Measurements from ENCODE around the gene NEURL2. TPM values are rescaled to one million over a fixed set of nuclear protein-coding genes. Genes with fewer than 3 reads are reported as not detected.

NEURL2 gene
- total and polyA plus RNA-seq, 8 donors = 1.6 to 5.3 (median 2.9) TPM

DNA sequence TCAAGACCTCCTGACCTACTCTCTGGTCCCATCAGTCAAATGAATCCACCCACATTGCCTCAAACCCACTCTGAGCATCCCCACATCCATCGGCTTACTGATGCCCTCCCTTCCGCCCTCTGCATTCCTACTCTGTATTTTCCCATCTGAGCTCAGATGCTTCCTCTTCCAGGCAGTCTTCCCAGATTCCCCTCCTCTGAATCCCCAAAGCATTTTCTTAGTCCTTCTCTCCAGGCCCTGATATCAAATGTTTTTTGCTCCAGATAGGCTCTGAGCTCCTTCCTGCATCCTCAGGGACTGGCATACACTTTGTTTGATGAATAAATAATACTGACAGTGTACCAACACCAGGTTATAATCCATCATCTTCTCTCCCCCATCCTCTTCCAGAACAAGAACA lies 17.1 kb upstream of the NEURL2 start:
- Histone ChIP-seq H3K36me3 (peaks cover 0 to 19% (median 0%) of the 10 kb centered on the region in 3 donors), H3K4me1 (no peaks in the 10 kb centered on the region), H3K27me3 (no peaks in the 10 kb centered on the region), H3K9me3 (no peaks in the 10 kb centered on the region), H3K4me3 (no peak overlapping the region), H3K27ac (no peak overlapping the region)
- DNase-seq = no peak
- intact Hi-C loops (cut with DNase I) = no loop called here
- WGBS, 2 donors = 93 to 98% methylated on average over 2 of the region's 2 CpGs
- no peak for FAIRE-seq
- TF ChIP-seq, protein P1, sequence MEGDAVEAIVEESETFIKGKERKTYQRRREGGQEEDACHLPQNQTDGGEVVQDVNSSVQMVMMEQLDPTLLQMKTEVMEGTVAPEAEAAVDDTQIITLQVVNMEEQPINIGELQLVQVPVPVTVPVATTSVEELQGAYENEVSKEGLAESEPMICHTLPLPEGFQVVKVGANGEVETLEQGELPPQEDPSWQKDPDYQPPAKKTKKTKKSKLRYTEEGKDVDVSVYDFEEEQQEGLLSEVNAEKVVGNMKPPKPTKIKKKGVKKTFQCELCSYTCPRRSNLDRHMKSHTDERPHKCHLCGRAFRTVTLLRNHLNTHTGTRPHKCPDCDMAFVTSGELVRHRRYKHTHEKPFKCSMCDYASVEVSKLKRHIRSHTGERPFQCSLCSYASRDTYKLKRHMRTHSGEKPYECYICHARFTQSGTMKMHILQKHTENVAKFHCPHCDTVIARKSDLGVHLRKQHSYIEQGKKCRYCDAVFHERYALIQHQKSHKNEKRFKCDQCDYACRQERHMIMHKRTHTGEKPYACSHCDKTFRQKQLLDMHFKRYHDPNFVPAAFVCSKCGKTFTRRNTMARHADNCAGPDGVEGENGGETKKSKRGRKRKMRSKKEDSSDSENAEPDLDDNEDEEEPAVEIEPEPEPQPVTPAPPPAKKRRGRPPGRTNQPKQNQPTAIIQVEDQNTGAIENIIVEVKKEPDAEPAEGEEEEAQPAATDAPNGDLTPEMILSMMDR (IDR thresholded peaks at IDR 0.05) = no peak
- no peak for ATAC-seq

DNA sequence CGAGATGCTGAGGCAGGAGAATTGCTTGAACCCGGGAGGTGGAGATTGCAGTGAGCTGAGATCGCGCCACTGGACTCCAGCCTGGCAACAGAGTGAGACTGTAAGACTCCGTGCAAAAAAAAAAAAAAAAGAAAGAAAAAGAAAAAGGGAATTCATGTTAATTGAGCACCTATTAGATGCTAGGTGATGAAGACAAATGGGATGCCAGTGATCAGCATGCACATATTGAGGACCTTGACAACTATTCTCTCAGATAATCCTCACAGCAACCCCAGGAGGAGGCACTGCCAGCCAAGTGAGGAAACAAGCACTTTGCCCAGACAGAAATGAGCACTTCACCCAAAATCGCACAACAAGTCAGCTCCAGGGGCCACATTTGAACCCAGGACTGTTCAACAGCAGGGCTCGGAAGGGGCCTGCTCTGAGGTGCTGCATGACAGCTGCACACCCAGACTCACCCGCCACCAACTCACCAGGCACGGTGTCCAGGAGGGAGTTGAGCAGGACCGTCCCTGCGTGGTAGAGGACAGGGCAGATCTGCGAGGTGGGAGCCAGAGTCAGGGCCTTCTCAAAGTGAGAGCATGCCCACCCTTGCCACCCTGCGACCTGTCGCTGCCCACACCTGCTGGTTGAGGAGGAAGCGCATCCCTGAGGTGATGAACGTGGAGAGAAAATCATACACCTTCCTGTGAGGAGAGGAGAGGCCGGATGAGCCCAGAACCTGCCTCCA lies 16.4 kb upstream of the NEURL2 start:
- ATAC-seq (no peak), FAIRE-seq (no peak), DNase-seq (peak in 1 of 6 donors; percentile 17)
- TF ChIP-seq, protein P1 (IDR thresholded peaks at IDR 0.05) = no peak
- WGBS, 2 donors = 94% methylated on average over 17 of the region's 17 CpGs
- no peaks in the 10 kb centered on the region for H3K27me3 ChIP-seq
- H3K27ac ChIP-seq = no peak overlapping the region
- peaks cover 0 to 19% (median 0%) of the 10 kb centered on the region in 3 donors for H3K36me3 ChIP-seq
- H3K9me3 ChIP-seq = no peaks in the 10 kb centered on the region
- no peak overlapping the region for H3K4me3 ChIP-seq
- H3K4me1 ChIP-seq = no peaks in the 10 kb centered on the region
- intact Hi-C loops (cut with DNase I) = no loop called here

DNA sequence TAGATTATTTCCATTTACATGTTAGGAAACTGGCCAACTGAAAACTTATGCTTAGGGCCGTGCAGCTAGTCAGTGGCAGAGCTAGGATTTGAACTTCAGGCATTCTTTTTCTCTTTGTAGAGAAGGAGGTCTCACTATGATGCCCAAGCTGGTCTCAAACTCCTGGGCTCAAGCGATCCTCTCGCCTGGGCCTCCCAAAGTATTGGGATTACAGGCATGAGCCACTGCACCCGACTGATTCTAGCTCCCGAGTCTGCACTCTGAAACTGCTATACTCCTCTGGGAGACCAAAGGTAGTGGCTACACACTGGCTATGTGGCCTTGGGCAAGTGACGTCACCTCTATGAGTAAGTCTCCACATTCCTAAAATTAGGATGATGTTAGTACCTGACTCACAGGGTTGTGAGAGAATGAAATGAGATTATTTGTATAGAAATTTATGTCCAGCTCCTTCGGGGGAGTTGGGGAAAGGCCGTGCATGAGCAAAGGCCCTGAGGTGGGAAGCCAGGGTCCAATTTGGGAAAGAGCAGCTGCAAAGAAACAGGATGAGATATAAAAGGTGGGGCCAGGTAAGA lies 14.6 kb upstream of the NEURL2 start:
- intact Hi-C loops (cut with DNase I) = no loop called here
- FAIRE-seq (no peak), ATAC-seq (peak in 1 of 4 donors; percentile 43), DNase-seq (no peak)
- no peaks in the 10 kb centered on the region for H3K4me1 ChIP-seq
- 82 to 90% methylated on average over 8 of the region's 8 CpGs for WGBS, 2 donors
- TF ChIP-seq, protein P1 (IDR thresholded peaks at IDR 0.05) = no peak
- no peaks in the 10 kb centered on the region for H3K9me3 ChIP-seq
- no peak overlapping the region for H3K4me3 ChIP-seq
- H3K27ac ChIP-seq = no peak overlapping the region
- no peaks in the 10 kb centered on the region for H3K27me3 ChIP-seq
- H3K36me3 ChIP-seq = peaks cover 0 to 31% (median 0%) of the 10 kb centered on the region in 3 donors

DNA sequence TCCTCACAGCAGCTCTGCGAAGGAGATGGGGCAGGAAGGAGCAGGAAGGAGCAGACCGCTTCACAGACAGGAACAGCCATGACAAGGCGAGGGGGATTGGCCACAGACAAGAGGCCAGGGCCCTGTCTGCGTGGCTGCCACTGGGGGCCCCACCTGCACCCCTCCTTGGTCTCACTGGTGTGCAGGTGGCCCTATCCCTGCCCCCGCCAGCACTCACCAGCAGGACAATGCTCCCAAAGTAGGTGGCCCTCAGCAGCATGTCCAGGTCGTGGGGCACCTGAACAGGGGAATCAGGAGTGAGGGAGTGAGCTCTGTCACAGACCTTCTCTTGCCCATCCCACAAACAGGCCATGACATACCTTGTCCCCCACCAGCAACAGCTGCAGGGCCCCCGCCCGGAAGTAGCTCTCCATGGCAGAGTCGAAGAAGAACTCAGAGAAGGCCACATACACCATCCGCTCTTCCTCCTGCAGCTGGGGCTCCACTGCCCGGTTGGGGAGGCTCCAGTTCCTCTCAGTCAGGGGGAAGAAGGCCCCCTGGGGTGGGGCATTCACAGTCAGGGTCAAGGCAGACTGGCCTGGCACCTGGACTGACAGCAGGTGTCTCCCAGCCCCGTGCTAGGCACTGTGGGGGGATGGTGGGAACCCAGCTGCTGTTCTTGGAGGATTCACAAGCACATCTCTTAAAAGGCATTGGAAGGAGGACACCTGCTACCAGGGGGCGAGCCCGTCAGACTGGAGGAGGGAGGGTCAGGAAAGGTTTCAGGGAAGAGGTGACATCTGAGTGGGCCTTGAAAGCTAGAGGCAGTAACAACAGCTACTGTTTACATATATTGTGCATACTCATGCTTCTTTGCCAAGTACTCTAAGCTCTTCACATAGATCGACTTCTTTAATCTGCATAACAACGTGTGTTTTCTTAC lies 13.8 kb upstream of the NEURL2 start:
- Histone ChIP-seq H3K4me3 (no peak overlapping the region), H3K36me3 (peaks cover 0 to 35% (median 0%) of the 10 kb centered on the region in 3 donors), H3K9me3 (no peaks in the 10 kb centered on the region), H3K27ac (no peak overlapping the region), H3K27me3 (no peaks in the 10 kb centered on the region), H3K4me1 (no peaks in the 10 kb centered on the region)
- DNase-seq (no peak), FAIRE-seq (no peak), ATAC-seq (no peak)
- WGBS, 2 donors = 82 to 84% methylated on average over 16 of the region's 16 CpGs
- TF ChIP-seq, protein P1 (IDR thresholded peaks at IDR 0.05) = no peak
- intact Hi-C loops (cut with DNase I) = no loop called here

Data from pancreas (tissue), 10 donors.